ENCODE results near the gene DDB1. TPM values are rescaled to one million over a fixed set of nuclear protein-coding genes. Genes with fewer than 3 reads are reported as not detected.

DDB1 gene
- total RNA-seq, 1 experiment from 2014 or later: 284 TPM

- Histone ChIP-seq H3K36me3 (ENCODE audit: control insufficient read depth, insufficient read depth, low read length) (no peaks in the 10 kb centered on the region; the same call in none of the 2 replicates), H3K27me3 (replicated peaks; ENCODE audit: control insufficient read depth, insufficient read depth, low read length) (no peaks in the 10 kb centered on the region), H3K4me1 (peaks cover 6% of the 10 kb centered on the region; the same call in 1 of the 2 replicates), H3K4me3 (ENCODE audit: low read depth, low read length) (no peak overlapping the region), H3K9me3 (no peaks in the 10 kb centered on the region)
- ChIA-PET CTCF (no interaction called here), POLR2A (interaction anchor here (1.5 kb wide), 1 partner anchor 21 kb away, joined by 5 read pairs; the partner anchor contains the start of genes CYB561A3 and TMEM138)
- no peak for DNase-seq
- H3K27ac Mint-ChIP-seq (ENCODE audit: unreplicated experiment): no peak overlapping the region
- H3K4me1 Mint-ChIP-seq (ENCODE audit: low read depth, unreplicated experiment): no peaks in the 10 kb centered on the region
- H3K36me3 Mint-ChIP-seq (ENCODE audit: insufficient read depth, unreplicated experiment): peaks cover 8% of the 10 kb centered on the region
- no peak for TF ChIP-seq CTCF (IDR thresholded peaks at IDR 0.05; ENCODE audit: insufficient read depth in 1 of 2, low read depth in 1 of 2, low read length in 1 of 2, severe bottlenecking in 1 of 2, unreplicated experiment in 1 of 2)
- no TSS peak for BruUV-seq (replicated peaks)
- intact Hi-C loops (cut with micrococcal nuclease; ENCODE audit: unreplicated experiment): no loop called here
- no peaks in the 10 kb centered on the region for H3K27me3 Mint-ChIP-seq (ENCODE audit: insufficient read depth, unreplicated experiment)
- H3K4me3 Mint-ChIP-seq (ENCODE audit: unreplicated experiment): no peak overlapping the region
- no peaks in the 10 kb centered on the region for H3K9me3 Mint-ChIP-seq (ENCODE audit: unreplicated experiment)
Measured at GRCh38 chr11:61340979-61341378, 8.1 kb upstream of the DDB1 start.

- no TSS peak for BruUV-seq (replicated peaks)
- Histone ChIP-seq H3K4me3 (ENCODE audit: low read depth, low read length) (no peak overlapping the region), H3K9me3 (no peaks in the 10 kb centered on the region), H3K4me1 (peaks cover 7% of the 10 kb centered on the region; the same call in 1 of the 2 replicates), H3K27me3 (replicated peaks; ENCODE audit: control insufficient read depth, insufficient read depth, low read length) (no peaks in the 10 kb centered on the region), H3K36me3 (ENCODE audit: control insufficient read depth, insufficient read depth, low read length) (no peaks in the 10 kb centered on the region; the same call in none of the 2 replicates)
- no peak overlapping the region for H3K4me3 Mint-ChIP-seq (ENCODE audit: unreplicated experiment)
- H3K27ac Mint-ChIP-seq (ENCODE audit: unreplicated experiment): no peak overlapping the region
- peaks cover 8% of the 10 kb centered on the region for H3K36me3 Mint-ChIP-seq (ENCODE audit: insufficient read depth, unreplicated experiment)
- CTCF ChIA-PET: no interaction called here
- no peaks in the 10 kb centered on the region for H3K4me1 Mint-ChIP-seq (ENCODE audit: low read depth, unreplicated experiment)
- H3K9me3 Mint-ChIP-seq (ENCODE audit: unreplicated experiment): no peaks in the 10 kb centered on the region
- DNase-seq: no peak
- TF ChIP-seq CTCF (IDR thresholded peaks at IDR 0.05; ENCODE audit: insufficient read depth in 1 of 2, low read depth in 1 of 2, low read length in 1 of 2, severe bottlenecking in 1 of 2, unreplicated experiment in 1 of 2): no peak
- H3K27me3 Mint-ChIP-seq (ENCODE audit: insufficient read depth, unreplicated experiment): no peaks in the 10 kb centered on the region
- intact Hi-C loops (cut with micrococcal nuclease; ENCODE audit: unreplicated experiment): no loop called here
- POLR2A ChIA-PET: no interaction called here
Measured at GRCh38 chr11:61339490-61339878, 6.6 kb upstream of the DDB1 start.

GRCh38 chr11:61338783-61339489 is 6.0 kb upstream of the DDB1 start:
- no peaks in the 10 kb centered on the region for H3K4me1 Mint-ChIP-seq (ENCODE audit: low read depth, unreplicated experiment)
- DNase-seq: no peak
- no peak overlapping the region for H3K4me3 Mint-ChIP-seq (ENCODE audit: unreplicated experiment)
- TF ChIP-seq CTCF (IDR thresholded peaks at IDR 0.05; ENCODE audit: insufficient read depth in 1 of 2, low read depth in 1 of 2, low read length in 1 of 2, severe bottlenecking in 1 of 2, unreplicated experiment in 1 of 2): no peak
- ChIA-PET CTCF (no interaction called here), POLR2A (no interaction called here)
- H3K36me3 ChIP-seq (ENCODE audit: control insufficient read depth, insufficient read depth, low read length): no peaks in the 10 kb centered on the region; the same call in none of the 2 replicates
- no peaks in the 10 kb centered on the region for H3K27me3 Mint-ChIP-seq (ENCODE audit: insufficient read depth, unreplicated experiment)
- BruUV-seq (replicated peaks): no TSS peak
- H3K27me3 ChIP-seq (replicated peaks; ENCODE audit: control insufficient read depth, insufficient read depth, low read length): no peaks in the 10 kb centered on the region
- peaks cover 9% of the 10 kb centered on the region for H3K4me1 ChIP-seq
- no peaks in the 10 kb centered on the region for H3K9me3 Mint-ChIP-seq (ENCODE audit: unreplicated experiment)
- intact Hi-C loops (cut with micrococcal nuclease; ENCODE audit: unreplicated experiment): no loop called here
- no peak overlapping the region for H3K4me3 ChIP-seq (ENCODE audit: low read depth, low read length)
- H3K9me3 ChIP-seq: no peaks in the 10 kb centered on the region
- no peak overlapping the region for H3K27ac Mint-ChIP-seq (ENCODE audit: unreplicated experiment)
- H3K36me3 Mint-ChIP-seq (ENCODE audit: insufficient read depth, unreplicated experiment): peaks cover 8% of the 10 kb centered on the region

All from Caco-2 (cell line).